SU-DHL-6 (cell line): ENCODE results near the gene FATE1.

Source experiments
- H2AFZ ChIP-seq: fragments of 200-600 bp; sonication (generic); 2 replicates; pipeline ENCODE4 v1.6.1; 2014; ENCODE audit warnings: low read depth, mild to moderate bottlenecking, moderate library complexity, mixed read lengths, antibody characterized with exemption, low read length; ENCODE audit not compliant: severe bottlenecking
- H3F3A ChIP-seq: fragments of 200-600 bp; shearing (Covaris generic); 2 replicates; pipeline ENCODE4 v1.6.0; 2016; ENCODE audit warnings: antibody characterized with exemption, mild to moderate bottlenecking; ENCODE audit not compliant: insufficient read depth
- H3K27ac ChIP-seq: fragments of 200-600 bp; sonication (generic); 2 replicates; pipeline ENCODE4 v1.5.1; 2016; ENCODE audit warnings: low read depth, mild to moderate bottlenecking, low read length, moderate library complexity, mixed read lengths
- H3K27me3 ChIP-seq: fragments of 200-600 bp; sonication (generic), shearing (Covaris generic); 2 replicates; pipeline ENCODE4 v1.6.0; 2014; ENCODE audit warnings: mild to moderate bottlenecking, low read length
- H3K36me3 ChIP-seq: fragments of 200-600 bp; sonication (generic); 2 replicates; pipeline ENCODE4 v1.6.1; 2014; ENCODE audit warnings: mild to moderate bottlenecking, low read length, mixed read lengths
- H3K4me2 ChIP-seq: fragments of 300-600, 200-600 bp; shearing (Covaris generic), sonication (generic); 2 replicates; pipeline ENCODE4 v1.6.0; 2014; ENCODE audit warnings: low read length, low read depth, mild to moderate bottlenecking; ENCODE audit not compliant: poor library complexity, severe bottlenecking
- H3K4me3 ChIP-seq: fragments of 200-600 bp; sonication (generic); 2 replicates; pipeline ENCODE4 v1.5.1; 2014; ENCODE audit warnings: antibody characterized with exemption, low read length, mild to moderate bottlenecking, mixed read lengths; ENCODE audit not compliant: insufficient read depth, poor library complexity, severe bottlenecking
- H3K79me2 ChIP-seq: fragments of 200-600 bp; sonication (generic); 2 replicates; pipeline ENCODE4 v1.6.1; 2014; ENCODE audit warnings: mild to moderate bottlenecking, low read length, moderate library complexity; ENCODE audit not compliant: insufficient read depth
- H3K9ac ChIP-seq: fragments of 200-600 bp; sonication (generic); 2 replicates; pipeline ENCODE4 v1.7.0; 2014; ENCODE audit warnings: mild to moderate bottlenecking, low read length
- H3K9me2 ChIP-seq: fragments of 200-600 bp; sonication (generic); replicated peaks from 2 replicates; pipeline ENCODE4 v1.6.1; 2014; ENCODE audit warnings: low read length; ENCODE audit not compliant: insufficient read depth
- H3K9me3 ChIP-seq: fragments of 200-600 bp; sonication (generic); 2 replicates; pipeline ENCODE4 v1.6.1; 2014; ENCODE audit warnings: low read length, mixed read lengths; ENCODE audit not compliant: insufficient read depth
- H4K20me1 ChIP-seq: fragments of 200-600 bp; sonication (generic); 2 replicates; pipeline ENCODE4 v1.6.1; 2014; ENCODE audit warnings: low read depth, mild to moderate bottlenecking, antibody characterized with exemption, low read length, moderate library complexity, mixed read lengths
- EZH2phosphoT487 ChIP-seq: fragments of 200-600 bp; sonication (generic), shearing (Covaris generic); conservative IDR thresholded peaks from 2 replicates; pipeline ENCODE4 v1.6.1; 2018; ENCODE audit warnings: mild to moderate bottlenecking, antibody characterized with exemption, low read length, moderate library complexity, mixed read lengths
- TF ChIP-seq, protein P1 (sequence below): fragments of 200-600 bp; sonication (generic); IDR thresholded peaks from one replicate; pipeline ENCODE4 v1.5.1; 2017; ENCODE audit warnings: antibody characterized with exemption, mild to moderate bottlenecking, low read length, moderate library complexity; ENCODE audit not compliant: insufficient read depth, poor library complexity, severe bottlenecking

The FATE1 gene

DNA sequence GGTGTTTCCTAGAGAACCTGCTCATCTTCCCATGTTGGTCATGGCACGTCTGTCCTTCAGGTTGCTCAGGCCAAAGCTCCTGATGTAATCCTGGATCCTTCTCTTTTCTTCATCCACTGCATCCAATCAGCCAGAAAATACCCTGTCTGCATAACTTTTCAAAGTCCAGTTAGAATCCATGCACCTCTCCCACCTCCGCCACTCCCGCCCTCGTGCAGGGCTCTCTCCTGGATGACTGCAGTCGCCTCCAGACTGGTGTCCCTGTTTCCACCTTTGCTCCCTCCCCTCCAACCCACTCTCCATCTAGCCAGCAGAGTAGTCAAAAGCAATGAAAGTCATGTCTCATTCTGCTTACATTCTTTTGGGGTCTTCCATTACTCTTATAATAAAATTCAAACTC, 34.7 kb downstream of the FATE1 start:
- H3K9me3 ChIP-seq, result no peaks in the 10 kb centered on the region
- no peaks in the 10 kb centered on the region for H4K20me1 ChIP-seq
- H3K4me2 ChIP-seq, result no peak overlapping the region
- no peak overlapping the region for H3K9ac ChIP-seq
- no peak overlapping the region for H3K4me3 ChIP-seq
- H2AFZ ChIP-seq, result no peak overlapping the region
- H3F3A ChIP-seq, result no peaks in the 10 kb centered on the region
- H3K27me3 ChIP-seq, result no peaks in the 10 kb centered on the region
- H3K9me2 ChIP-seq, result no peaks in the 10 kb centered on the region
- no peak overlapping the region for H3K27ac ChIP-seq
- no peaks in the 10 kb centered on the region for H3K79me2 ChIP-seq
- H3K36me3 ChIP-seq, result no peaks in the 10 kb centered on the region
- TF ChIP-seq, protein P1, sequence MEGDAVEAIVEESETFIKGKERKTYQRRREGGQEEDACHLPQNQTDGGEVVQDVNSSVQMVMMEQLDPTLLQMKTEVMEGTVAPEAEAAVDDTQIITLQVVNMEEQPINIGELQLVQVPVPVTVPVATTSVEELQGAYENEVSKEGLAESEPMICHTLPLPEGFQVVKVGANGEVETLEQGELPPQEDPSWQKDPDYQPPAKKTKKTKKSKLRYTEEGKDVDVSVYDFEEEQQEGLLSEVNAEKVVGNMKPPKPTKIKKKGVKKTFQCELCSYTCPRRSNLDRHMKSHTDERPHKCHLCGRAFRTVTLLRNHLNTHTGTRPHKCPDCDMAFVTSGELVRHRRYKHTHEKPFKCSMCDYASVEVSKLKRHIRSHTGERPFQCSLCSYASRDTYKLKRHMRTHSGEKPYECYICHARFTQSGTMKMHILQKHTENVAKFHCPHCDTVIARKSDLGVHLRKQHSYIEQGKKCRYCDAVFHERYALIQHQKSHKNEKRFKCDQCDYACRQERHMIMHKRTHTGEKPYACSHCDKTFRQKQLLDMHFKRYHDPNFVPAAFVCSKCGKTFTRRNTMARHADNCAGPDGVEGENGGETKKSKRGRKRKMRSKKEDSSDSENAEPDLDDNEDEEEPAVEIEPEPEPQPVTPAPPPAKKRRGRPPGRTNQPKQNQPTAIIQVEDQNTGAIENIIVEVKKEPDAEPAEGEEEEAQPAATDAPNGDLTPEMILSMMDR, result no peak
- TF ChIP-seq EZH2phosphoT487, result no peak

DNA sequence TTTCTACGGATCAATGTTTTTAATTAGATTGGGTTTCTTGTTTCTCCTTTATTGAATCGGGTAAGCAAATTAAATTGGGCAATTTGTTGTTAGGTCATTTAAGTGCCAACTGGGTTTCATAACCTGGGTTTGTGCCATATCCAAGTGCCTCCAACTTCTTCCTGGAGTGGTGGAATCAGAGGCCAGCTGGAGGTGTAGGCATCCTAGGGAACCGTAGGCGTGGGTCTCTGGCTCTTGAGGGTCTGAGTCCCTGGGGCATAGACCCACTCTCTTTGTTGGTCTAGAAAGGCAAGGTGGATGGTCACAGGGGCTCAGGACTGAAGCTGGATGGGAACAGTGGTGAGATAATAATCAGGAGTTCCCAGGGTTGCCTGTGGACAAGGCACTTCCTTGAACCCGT, 37.0 kb downstream of the FATE1 start:
- no peak overlapping the region for H3K4me2 ChIP-seq
- TF ChIP-seq, protein P1, result no peak
- no peak for TF ChIP-seq EZH2phosphoT487
- H3K27ac ChIP-seq, result no peak overlapping the region
- H4K20me1 ChIP-seq, result no peaks in the 10 kb centered on the region
- no peaks in the 10 kb centered on the region for H3K9me2 ChIP-seq
- no peaks in the 10 kb centered on the region for H3K9me3 ChIP-seq
- no peak overlapping the region for H3K9ac ChIP-seq
- H3K27me3 ChIP-seq, result no peaks in the 10 kb centered on the region
- no peak overlapping the region for H2AFZ ChIP-seq
- H3K4me3 ChIP-seq, result no peak overlapping the region
- no peaks in the 10 kb centered on the region for H3K36me3 ChIP-seq
- no peaks in the 10 kb centered on the region for H3K79me2 ChIP-seq
- H3F3A ChIP-seq, result no peaks in the 10 kb centered on the region

DNA sequence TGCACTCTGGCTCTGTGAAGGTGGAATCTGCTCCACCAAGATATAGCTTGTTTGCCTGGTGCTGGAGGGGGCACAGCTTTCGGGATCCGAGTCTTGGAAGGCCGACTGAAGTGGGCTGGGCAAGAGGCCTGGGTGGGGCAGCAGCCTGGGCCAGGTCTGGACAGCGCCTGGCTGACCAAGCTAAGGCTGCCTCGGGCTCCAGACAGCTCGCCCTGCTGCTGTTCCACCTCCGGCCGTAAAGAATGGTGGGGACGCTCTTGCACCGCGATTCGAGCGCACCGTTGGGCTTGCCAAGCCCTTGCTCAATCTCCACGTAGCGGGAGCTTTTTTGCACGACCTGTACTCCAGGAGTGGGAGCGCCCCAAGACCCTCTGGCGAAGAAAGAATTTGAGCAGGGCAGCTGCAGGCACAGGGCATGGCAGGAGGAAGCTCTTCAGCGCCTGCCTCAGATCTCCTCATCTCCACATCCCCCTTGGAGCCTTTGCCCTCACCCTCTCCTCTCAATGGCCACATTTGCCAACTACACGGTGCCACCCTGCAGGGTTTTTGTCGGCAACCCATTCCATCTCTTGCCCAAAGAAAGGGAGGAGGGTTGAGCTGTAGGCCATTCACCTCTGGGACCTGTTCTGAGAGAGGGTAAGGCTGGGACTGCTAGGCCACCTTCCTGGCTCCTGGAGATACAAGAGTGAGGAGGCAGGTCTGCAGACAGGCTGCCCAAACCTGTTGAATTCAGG, 37.6 kb downstream of the FATE1 start:
- no peaks in the 10 kb centered on the region for H4K20me1 ChIP-seq
- H3K9ac ChIP-seq, result no peak overlapping the region
- H3K4me2 ChIP-seq, result no peak overlapping the region
- no peaks in the 10 kb centered on the region for H3F3A ChIP-seq
- H3K4me3 ChIP-seq, result no peak overlapping the region
- no peak overlapping the region for H2AFZ ChIP-seq
- H3K9me2 ChIP-seq, result no peaks in the 10 kb centered on the region
- no peak overlapping the region for H3K27ac ChIP-seq
- no peaks in the 10 kb centered on the region for H3K9me3 ChIP-seq
- no peaks in the 10 kb centered on the region for H3K27me3 ChIP-seq
- H3K79me2 ChIP-seq, result no peaks in the 10 kb centered on the region
- no peaks in the 10 kb centered on the region for H3K36me3 ChIP-seq
- TF ChIP-seq, protein P1, result no peak
- no peak for TF ChIP-seq EZH2phosphoT487
